Measurements from ENCODE around the gene LRRC66. TPM values are rescaled to one million over a fixed set of nuclear protein-coding genes. Genes with fewer than 3 reads are reported as not detected.

Gene LRRC66
- total RNA-seq, 1 experiment from 2014 or later, result not detected

DNA sequence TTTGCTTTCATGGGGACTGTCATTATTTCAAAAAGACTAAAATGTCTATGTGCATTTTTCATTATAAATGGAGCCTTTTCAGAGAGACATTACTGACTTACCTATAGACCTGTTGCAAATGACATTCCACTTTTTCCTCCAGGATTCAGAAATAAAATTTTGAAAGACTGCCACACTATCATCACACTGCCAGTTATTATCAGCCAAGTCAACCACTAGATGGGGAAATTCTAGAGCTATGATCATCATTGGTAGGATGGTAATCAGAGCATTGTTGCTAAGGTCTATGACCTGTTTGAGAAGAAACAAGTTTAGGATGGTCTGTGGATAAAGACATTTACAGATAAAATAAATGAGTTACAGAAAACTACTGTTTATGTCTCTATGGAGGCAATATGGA is 22.5 kb downstream of the LRRC66 start:
- H3K9me3 Mint-ChIP-seq (ENCODE audit: unreplicated experiment), result no peaks in the 10 kb centered on the region
- no peak overlapping the region for H3K27ac Mint-ChIP-seq (ENCODE audit: unreplicated experiment)
- BruUV-seq (replicated peaks), result no TSS peak
- no peaks in the 10 kb centered on the region for H3K9me3 ChIP-seq
- intact Hi-C loops (cut with micrococcal nuclease; ENCODE audit: unreplicated experiment), result no loop called here
- H3K27me3 ChIP-seq (replicated peaks; ENCODE audit: control insufficient read depth, insufficient read depth, low read length), result no peaks in the 10 kb centered on the region
- TF ChIP-seq, protein P1, sequence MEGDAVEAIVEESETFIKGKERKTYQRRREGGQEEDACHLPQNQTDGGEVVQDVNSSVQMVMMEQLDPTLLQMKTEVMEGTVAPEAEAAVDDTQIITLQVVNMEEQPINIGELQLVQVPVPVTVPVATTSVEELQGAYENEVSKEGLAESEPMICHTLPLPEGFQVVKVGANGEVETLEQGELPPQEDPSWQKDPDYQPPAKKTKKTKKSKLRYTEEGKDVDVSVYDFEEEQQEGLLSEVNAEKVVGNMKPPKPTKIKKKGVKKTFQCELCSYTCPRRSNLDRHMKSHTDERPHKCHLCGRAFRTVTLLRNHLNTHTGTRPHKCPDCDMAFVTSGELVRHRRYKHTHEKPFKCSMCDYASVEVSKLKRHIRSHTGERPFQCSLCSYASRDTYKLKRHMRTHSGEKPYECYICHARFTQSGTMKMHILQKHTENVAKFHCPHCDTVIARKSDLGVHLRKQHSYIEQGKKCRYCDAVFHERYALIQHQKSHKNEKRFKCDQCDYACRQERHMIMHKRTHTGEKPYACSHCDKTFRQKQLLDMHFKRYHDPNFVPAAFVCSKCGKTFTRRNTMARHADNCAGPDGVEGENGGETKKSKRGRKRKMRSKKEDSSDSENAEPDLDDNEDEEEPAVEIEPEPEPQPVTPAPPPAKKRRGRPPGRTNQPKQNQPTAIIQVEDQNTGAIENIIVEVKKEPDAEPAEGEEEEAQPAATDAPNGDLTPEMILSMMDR (IDR thresholded peaks at IDR 0.05; ENCODE audit: insufficient read depth in 1 of 2, low read depth in 1 of 2, low read length in 1 of 2, severe bottlenecking in 1 of 2, unreplicated experiment in 1 of 2), result peak in 1 of 2 experiments; percentile 10
- no peaks in the 10 kb centered on the region for H3K36me3 ChIP-seq (ENCODE audit: control insufficient read depth, insufficient read depth, low read length)
- CTCF ChIA-PET, result no interaction called here
- H3K4me1 Mint-ChIP-seq (ENCODE audit: low read depth, unreplicated experiment), result no peaks in the 10 kb centered on the region
- H3K27me3 Mint-ChIP-seq (ENCODE audit: insufficient read depth, unreplicated experiment), result peaks cover 2% of the 10 kb centered on the region
- no peak for DNase-seq
- H3K4me3 Mint-ChIP-seq (ENCODE audit: unreplicated experiment), result no peak overlapping the region
- no peaks in the 10 kb centered on the region for H3K36me3 Mint-ChIP-seq (ENCODE audit: insufficient read depth, unreplicated experiment)
- H3K4me3 ChIP-seq (ENCODE audit: low read depth, low read length), result no peak overlapping the region
- POLR2A ChIA-PET, result no interaction called here
- H3K4me1 ChIP-seq, result no peaks in the 10 kb centered on the region

DNA sequence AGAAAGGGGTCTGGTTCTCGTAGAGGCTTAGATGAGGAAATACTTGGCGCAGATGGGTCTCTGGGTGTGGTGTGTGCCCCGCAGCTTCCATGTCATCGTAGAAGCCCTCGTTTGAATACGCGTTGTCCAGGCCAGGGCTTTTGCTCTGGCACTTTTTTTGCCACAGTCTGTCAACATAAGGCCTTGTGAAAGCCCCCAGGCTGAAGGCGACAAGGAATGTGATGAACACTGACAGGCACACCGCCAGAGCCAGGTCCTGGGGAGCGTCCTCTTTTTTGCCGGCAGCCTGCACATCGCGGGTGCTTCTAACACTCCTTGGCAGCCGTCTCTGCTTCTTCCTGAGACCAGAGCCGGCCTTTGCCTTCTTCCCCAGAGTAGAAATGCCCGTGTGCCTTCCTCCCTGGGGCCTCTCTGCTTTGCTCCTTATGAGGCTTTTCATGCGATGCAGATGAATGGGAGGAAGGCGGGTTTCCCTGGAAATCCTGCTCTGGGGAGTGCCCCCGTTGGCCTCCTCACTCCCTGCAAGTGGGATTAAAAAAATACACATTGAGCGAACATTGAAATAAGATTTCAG is 24.4 kb downstream of the LRRC66 start:
- Histone ChIP-seq H3K9me3 (no peaks in the 10 kb centered on the region), H3K4me1 (no peaks in the 10 kb centered on the region), H3K4me3 (ENCODE audit: low read depth, low read length) (no peak overlapping the region), H3K27me3 (replicated peaks; ENCODE audit: control insufficient read depth, insufficient read depth, low read length) (no peaks in the 10 kb centered on the region), H3K36me3 (ENCODE audit: control insufficient read depth, insufficient read depth, low read length) (no peaks in the 10 kb centered on the region)
- H3K36me3 Mint-ChIP-seq (ENCODE audit: insufficient read depth, unreplicated experiment), result no peaks in the 10 kb centered on the region
- POLR2A ChIA-PET, result no interaction called here
- TF ChIP-seq, protein P1 (IDR thresholded peaks at IDR 0.05; ENCODE audit: insufficient read depth in 1 of 2, low read depth in 1 of 2, low read length in 1 of 2, severe bottlenecking in 1 of 2, unreplicated experiment in 1 of 2), result no peak
- CTCF ChIA-PET, result no interaction called here
- H3K4me1 Mint-ChIP-seq (ENCODE audit: low read depth, unreplicated experiment), result no peaks in the 10 kb centered on the region
- H3K4me3 Mint-ChIP-seq (ENCODE audit: unreplicated experiment), result no peak overlapping the region
- no peak overlapping the region for H3K27ac Mint-ChIP-seq (ENCODE audit: unreplicated experiment)
- BruUV-seq (replicated peaks), result no TSS peak
- intact Hi-C loops (cut with micrococcal nuclease; ENCODE audit: unreplicated experiment), result no loop called here
- no peak for DNase-seq
- peaks cover 2% of the 10 kb centered on the region for H3K27me3 Mint-ChIP-seq (ENCODE audit: insufficient read depth, unreplicated experiment)
- peaks cover 13% of the 10 kb centered on the region for H3K9me3 Mint-ChIP-seq (ENCODE audit: unreplicated experiment)

DNA sequence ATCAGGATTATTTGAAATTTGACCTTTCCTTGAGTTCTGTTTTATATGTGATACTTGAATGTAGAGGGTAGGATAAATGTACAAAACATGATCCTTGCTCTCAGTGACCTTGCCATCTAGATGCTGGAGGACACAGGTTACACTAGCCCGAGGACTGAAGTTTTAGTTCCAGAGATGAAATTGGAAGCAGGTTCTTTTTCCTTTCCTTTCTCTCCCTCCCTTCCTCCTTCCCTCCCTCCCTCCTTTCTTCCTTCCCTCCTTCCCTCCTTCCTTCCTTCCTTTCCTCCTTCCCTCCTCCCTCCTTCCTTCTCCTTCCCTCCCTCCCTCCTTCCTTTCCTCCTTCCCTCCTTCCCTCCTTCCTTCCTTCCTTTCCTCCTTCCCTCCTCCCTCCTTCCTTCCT is 54.3 kb downstream of the LRRC66 start:
- TF ChIP-seq, protein P1 (IDR thresholded peaks at IDR 0.05; ENCODE audit: insufficient read depth in 1 of 2, low read depth in 1 of 2, low read length in 1 of 2, severe bottlenecking in 1 of 2, unreplicated experiment in 1 of 2), result no peak

More for the DNA sequence above, 54.3 kb downstream of the LRRC66 start:
- no peak overlapping the region for H3K27ac Mint-ChIP-seq (ENCODE audit: unreplicated experiment)
- ChIA-PET CTCF (no interaction called here), POLR2A (no interaction called here)
- BruUV-seq (replicated peaks), result no TSS peak
- H3K9me3 Mint-ChIP-seq (ENCODE audit: unreplicated experiment), result no peaks in the 10 kb centered on the region
- no peaks in the 10 kb centered on the region for H3K27me3 ChIP-seq (replicated peaks; ENCODE audit: control insufficient read depth, insufficient read depth, low read length)
- H3K4me1 Mint-ChIP-seq (ENCODE audit: low read depth, unreplicated experiment), result no peaks in the 10 kb centered on the region
- no peak overlapping the region for H3K4me3 ChIP-seq (ENCODE audit: low read depth, low read length)
- no peaks in the 10 kb centered on the region for H3K4me1 ChIP-seq
- H3K36me3 Mint-ChIP-seq (ENCODE audit: insufficient read depth, unreplicated experiment), result no peaks in the 10 kb centered on the region
- intact Hi-C loops (cut with micrococcal nuclease; ENCODE audit: unreplicated experiment), result no loop called here
- no peaks in the 10 kb centered on the region for H3K36me3 ChIP-seq (ENCODE audit: control insufficient read depth, insufficient read depth, low read length)
- DNase-seq, result no peak
- no peak overlapping the region for H3K4me3 Mint-ChIP-seq (ENCODE audit: unreplicated experiment)
- no peaks in the 10 kb centered on the region for H3K9me3 ChIP-seq
- peaks cover 3% of the 10 kb centered on the region for H3K27me3 Mint-ChIP-seq (ENCODE audit: insufficient read depth, unreplicated experiment)

Data from Caco-2 (cell line).